Left renal pelvis (tissue), 4 donors: ENCODE data around the gene SLC2A14. TPM values are rescaled to one million over a fixed set of nuclear protein-coding genes. Genes with fewer than 3 reads are reported as not detected.
"Not testable (repeated sequence)": the region's sequence is repeated elsewhere in the genome, so short reads cannot be mapped to it uniquely, and the experiment has no call there.

ENCODE experiments used
- DNase-seq, 4 donors: peaks; one replicate each; pipeline ENCODE4 v3.0.0-alpha.2; 2013; ENCODE audit warnings: low read depth in 4 of 4, low spot score in 3 of 4
- polyA plus RNA-seq, 4 donors: library from polyadenylated mRNA; unstranded; fragments of 120-200 nt; gene quantifications; one replicate each; pipeline ENCODE4 v1.2.1, GENCODE V29; 2013; ENCODE audit not compliant: insufficient read length in 4 of 4

The SLC2A14 gene
- polyA plus RNA-seq, 4 donors: 0.43 to 1.1 (median 0.64) TPM

DNA sequence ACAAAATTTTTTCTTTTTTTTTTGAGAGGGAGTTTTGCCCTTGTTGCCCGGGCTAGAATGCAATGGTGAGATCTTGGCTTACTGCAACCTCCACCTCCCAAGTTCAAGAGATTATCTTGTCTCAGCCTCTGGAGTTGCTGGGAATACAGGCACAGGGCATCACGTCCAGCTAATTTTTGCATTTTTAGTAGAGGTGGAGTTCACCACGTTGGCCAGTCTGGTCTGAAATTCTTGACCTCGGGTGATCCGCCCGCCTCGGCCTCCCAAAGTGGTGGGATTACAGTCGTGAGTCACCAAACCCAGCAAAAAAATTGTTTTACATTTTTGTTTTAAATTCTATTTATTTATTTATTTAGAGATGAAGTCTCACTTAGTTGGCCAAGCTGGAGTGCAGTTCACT lies 4.7 kb upstream of the SLC2A14 start:
- no peak for DNase-seq

DNA sequence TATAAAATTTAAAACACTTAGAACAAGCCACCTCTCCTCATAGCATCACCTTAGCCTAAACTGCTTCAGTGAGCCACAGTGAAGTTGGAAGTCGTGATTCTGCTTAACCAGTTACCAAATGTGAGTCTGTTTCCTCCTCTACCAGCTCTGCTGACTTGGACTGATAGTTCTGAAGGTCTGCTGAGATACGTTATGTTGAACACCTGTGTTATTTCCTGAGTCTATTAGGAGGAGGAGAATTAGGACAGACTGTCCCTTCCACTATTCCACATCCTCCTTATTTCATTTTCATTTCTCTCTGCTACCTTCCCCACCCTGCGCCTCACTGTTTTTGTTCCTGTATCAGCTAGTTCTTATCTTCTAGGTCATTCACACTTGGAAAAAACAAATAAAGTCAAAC lies 2.4 kb downstream of the SLC2A14 start:
- DNase-seq: no peak

DNA sequence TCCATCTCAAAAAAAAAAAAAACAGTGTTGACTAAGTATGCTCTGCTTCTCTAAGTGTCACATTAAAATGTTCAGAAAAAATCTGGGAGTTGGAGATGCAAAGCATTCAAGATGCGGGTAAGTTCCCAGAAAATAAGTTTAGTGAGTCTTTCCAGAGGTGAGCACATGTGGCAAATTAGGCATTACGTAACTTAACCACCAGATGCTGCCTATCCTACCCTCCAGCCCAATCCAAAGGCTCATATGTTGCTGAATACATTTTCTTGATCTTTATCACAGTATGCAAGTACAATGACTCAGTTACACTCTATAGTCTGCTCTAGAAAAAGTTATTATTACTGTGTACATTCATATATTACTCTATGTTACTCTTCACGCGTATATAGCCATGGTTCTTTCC lies 3.6 kb downstream of the SLC2A14 start:
- DNase-seq: no peak

DNA sequence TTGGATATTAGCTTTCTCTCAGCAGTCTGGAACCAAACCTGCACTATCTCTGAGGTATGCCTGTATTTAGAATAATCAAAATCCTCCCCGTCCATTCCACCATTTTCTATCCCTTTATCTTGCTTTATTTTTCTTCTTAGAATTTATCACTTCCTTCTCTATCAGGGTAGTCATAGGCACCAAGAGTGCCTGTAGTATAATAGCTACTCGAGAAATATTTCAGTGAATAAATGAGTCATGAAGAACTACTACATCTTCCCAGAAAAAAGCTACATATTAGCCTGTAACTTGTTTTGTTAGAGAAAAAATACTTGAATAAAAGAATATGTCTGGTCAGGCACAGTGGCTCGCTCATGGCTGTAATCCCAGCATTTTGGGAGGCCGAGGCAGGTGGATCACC lies 4.3 kb downstream of the SLC2A14 start:
- DNase-seq: no peak

DNA sequence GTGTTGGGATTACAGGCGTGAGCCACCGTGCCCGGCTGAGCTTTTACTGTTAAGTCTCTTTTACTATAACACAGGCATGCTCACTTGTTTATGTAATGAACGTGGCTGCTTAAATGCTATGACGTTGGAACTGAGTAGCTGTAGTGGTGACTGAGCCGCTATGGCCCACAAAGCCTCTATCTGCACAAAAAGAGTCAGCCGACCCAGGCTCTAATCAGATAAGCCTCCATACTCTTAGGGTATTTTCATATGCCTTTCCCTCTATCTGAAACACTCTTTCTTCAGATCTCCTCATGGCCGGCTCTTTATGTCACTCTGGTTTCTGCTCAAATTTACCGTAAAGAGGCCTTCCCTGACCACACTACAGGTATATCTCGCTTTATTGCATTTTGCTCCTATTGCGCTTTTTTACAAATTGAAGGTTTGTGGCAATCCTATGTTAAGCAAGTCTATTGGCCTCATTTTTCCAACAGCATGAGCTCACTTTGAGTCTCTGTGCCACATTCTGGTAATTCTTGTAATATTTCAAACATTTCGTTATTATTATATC lies 8.0 kb downstream of the SLC2A14 start:
- no peak for DNase-seq

DNA sequence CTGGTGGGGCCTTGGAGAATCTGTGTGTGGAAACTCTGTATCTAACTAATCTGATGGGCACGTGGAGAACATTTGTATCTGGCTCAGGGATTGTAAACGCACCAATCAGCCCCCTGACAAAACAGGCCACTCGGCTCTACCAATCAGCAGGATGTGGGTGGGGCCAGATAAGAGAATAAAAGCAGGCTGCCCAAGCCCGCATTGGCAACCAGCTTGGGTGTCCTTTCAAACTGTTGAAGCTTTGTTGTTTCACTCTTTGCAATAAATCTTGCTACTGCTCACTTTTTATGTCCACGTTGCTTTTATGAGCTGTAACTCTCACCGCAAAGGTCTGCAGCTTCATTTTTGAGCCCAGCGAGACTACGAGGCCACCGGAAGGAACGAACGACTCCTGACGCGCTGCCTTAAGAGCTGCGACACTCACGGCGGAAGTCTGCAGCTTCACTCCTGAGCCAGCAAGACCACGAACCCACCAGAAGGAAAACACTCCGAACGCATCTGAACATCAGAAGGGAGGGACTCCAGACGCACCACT lies 9.8 kb downstream of the SLC2A14 start:
- not testable (repeated sequence) for DNase-seq

DNA sequence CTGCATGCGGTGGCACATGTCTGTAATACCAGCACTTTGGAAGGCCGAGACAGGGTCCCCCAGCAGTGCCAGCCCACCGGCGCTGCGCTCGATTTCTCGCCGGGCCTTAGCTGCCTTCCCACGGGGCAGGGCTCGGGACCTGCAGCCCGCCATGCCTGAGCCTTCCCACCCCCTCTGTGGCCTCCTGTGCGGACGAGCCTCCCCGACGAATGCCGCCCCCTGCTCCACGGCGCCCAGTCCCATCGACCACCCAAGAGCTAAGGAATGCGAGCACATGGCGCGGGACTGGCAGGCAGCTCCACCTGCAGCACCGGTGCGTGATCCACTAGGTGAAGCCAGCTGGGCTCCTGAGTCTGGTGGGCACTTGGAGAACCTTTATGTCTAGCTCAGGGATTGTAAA lies 10.4 kb downstream of the SLC2A14 start:
- DNase-seq: not testable (repeated sequence)

DNA sequence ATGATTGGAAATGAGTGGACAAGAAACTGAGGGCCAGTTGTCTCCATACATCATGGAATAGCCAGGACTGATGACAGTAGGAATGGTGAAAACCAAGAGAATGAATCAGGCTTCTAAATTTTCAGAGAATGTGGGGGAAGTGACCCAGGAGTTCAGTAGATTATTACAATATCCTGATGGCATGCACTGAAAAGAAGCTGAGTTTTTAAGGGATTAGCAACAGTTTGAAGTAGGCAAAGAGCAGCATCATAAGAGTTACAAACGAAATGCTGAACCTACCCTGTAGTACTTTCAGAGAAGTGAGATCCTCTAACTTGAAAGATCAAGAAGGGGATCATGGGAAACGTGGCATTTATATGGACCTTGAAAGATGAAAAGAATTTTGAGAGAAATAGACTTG lies 13.2 kb downstream of the SLC2A14 start:
- DNase-seq: no peak

DNA sequence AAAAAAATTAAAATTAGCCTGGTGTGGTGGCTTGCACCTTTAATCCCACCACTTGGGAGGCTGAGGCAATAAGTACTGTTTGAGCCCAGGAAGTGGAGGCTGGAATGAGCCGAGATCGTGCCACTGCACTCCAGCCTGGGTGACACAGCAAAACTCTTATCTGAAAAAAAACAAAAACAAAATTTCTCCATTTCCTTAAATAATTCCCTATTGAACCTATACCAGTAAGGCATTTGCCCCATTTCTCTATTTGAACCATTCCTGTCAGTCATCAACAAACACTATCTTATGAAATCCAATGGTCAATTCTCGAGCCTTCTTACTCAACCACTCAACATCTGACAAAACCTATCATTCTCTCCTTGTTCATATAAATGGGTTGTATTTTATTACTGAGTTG lies 14.7 kb downstream of the SLC2A14 start:
- no peak for DNase-seq

DNA sequence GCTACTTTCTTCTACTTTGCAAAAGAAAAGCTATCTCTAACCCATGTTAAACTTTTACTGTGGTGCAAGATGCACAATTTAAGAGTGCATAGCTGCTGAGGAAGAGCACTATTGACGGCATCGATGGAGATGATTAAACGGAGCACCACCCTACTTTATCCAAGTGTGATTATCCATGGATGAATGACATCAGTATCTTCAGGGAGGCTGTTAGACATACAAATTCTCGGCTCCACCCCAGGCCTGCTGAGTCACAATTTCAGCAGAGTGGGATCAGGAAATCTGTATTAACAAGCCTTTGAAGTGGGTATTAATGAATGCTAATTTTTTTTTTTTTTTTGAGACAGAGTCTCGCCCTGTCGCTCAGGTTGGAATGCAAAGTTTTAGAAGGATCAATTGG lies 16.2 kb downstream of the SLC2A14 start:
- no peak for DNase-seq

DNA sequence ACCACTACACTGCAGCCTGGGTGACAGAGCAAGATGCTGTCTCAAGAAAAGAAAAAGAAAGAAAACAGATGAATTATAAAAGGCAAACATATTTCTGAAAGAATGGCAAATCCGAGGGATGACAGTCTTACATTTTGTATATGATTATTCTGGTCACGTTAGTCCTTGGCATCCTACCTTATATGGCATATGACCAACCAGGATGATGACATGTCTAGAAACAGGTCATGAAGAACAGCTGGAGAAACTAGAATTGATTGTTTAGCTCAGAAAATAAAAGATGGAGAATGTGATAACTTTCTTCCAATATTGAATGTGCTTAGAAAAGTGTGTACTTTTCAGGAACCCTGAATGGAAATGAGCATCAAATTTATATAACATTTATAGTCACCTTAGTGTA lies 19.2 kb downstream of the SLC2A14 start:
- no peak for DNase-seq

DNA sequence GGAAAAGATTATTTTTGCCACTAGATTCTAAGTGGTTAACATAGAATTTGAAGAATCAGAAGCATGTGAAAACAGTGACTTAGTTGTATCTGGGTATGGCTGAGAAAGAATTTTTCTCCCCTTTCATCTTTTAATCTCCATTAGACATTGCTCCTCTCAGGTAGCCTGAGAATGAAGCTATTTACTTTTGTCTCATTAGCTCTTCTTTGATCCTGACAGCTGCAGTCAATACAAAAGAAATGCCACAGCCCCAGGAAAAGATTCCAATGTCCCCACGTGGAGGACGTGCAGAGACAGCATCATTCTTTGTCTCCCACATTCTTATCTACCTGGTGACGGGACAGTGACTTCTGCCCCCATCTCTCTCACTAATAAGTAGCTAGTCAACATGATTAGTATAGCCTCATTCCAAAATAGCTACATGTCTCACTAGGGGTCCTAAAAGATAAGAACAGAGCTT lies 21.1 kb downstream of the SLC2A14 start:
- not testable (repeated sequence) for DNase-seq

DNA sequence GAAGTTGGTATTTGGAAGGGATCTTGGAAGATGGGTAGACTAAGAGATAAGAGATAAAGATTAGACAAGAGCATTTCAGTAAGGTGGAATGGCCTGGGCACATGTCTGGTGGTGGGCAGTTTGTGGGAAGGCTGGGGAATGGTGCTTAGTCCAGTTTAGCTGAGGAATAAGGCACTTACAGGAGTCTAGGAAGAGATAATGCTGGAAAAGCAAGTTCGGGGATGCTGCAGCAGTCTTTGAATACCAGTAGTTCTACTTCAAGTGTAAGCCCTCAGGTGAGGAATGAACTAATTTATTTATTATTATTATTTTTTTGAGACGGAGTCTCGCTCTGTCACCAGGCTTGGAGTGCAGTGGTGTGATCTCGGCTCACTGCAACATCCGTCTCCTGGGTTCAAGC lies 22.6 kb downstream of the SLC2A14 start:
- DNase-seq: not testable (repeated sequence)

DNA sequence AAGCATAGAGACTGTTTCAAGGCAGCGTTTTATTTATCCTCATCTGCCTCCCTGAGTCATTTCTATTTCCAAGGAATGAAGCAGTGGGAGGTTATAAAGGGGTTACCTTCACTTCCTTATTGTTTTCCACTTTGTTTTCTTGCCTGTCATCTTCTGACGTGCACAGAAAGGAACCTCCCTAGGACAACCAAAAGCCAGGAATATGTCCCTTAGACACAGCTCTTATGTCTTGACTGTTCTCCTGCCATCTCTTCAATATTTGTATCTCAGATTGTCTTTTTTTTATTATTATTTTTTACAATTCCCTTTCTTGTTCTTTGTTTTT lies 24.7 kb downstream of the SLC2A14 start:
- DNase-seq: not testable (repeated sequence)

DNA sequence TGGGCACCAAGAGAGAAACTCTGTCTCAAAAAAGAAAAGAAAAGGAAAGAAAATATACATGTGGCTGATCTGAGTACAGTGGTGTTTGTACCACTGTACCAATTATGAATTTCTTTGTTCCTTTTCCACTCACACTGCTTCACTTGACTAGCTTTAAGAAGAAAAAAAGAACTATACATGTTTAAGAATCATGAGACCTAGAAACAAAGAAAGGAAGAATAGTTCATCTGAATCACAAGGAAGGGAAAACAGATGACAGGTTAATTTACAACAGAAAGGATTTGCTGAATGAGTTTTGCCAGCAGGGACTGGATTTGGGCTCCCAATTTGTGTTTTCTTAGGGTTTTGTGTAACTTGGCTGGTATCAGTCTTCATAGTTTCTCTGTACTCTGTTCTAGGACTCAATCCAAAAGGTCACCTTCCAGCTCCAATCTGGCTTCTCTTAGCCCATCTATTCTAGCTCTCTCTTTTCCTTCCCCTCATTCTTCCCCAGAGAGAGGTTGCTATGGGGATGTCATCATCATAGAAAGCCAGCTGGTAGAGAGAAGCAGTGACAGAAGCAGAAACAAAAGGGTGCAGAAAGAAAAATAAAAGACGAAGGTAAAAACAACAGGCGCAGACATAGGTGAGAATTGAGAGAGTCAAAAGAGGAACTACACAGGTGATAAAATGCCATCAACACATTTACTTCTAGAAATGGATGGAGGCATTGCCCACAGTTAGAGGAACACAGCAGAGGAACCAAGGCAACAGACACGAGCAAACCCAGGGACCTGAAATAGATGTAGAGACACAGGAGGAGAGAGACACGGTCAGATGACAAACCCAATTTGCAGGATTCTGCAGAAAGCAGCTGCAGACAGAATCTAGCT lies 25.3 kb downstream of the SLC2A14 start:
- not testable (repeated sequence) for DNase-seq

DNA sequence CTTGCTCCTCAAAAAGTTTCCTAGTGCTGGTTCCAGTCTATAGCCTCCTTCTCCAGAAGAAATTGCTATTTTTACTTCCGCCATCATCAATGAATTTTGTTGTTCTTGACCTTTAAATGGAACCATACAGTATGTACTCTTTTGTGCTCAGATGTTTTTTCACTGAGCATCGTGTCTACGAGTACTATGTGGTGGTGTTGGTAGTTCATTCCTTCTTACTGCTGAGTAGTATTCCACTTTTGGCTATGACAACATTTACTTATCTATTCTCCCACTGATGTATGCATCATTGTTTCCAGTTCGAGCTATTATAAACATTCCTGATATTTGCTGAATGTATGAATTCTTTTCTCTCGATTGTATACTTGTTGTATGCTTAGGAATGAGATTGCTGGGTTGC lies 28.6 kb downstream of the SLC2A14 start:
- DNase-seq: no peak

DNA sequence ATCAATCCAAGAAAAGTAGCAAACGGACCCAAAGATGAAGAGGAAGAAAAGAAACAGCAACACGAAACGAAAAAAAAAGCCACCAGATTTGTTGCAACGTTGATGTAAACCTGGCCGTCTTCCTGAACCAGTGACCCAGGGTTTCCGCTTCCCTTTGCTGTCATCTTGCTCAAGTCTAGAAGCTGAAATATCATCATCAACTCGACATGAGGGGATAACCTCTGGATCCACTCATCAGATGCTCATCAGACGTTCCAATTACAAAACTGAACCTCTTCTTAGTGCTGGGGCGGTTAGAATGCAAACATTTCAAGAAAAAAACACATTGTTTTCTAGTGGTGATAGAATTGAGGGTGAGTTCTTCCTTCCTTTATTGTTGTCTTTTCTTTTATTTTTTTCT lies 29.1 kb downstream of the SLC2A14 start:
- DNase-seq: not testable (repeated sequence)

DNA sequence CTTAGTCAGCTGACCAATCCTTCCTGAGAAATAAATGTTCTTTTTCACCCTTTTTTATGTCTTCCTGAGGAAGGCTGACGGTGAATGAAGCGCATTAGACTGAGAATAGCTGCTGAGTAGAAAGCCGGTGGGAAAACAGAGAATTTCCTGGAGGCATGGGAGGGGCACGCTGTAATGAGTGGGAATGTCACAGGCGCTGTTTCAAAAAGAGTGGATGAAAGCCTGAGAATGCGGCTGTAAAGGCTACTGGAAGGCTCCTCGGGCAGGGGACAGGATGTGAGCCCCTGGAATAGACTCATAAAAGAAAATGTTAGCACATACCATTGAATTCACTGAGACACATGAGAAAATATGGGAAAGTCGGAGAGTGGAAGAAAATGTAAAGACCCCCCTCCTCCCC lies 29.6 kb downstream of the SLC2A14 start:
- DNase-seq: not testable (repeated sequence)

DNA sequence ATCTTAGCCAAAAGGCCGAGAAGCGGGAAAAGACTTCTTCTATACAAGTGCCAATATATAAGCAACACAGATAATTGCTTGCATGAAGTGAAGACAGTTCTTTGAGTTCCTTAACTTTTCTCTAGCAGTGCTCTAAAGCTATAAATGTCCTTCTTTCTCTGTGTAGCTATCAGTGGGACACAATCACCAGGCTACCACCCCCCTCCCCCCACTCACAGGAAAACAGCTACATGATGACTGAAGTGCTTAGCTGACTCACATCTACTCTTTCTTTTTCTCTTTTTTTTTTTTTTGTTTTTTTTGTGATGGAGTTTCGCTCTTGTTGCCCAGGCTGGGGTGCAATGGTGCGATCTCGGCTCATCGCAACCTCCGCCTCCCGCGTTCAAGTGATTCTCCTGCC lies 30.3 kb downstream of the SLC2A14 start:
- not testable (repeated sequence) for DNase-seq

DNA sequence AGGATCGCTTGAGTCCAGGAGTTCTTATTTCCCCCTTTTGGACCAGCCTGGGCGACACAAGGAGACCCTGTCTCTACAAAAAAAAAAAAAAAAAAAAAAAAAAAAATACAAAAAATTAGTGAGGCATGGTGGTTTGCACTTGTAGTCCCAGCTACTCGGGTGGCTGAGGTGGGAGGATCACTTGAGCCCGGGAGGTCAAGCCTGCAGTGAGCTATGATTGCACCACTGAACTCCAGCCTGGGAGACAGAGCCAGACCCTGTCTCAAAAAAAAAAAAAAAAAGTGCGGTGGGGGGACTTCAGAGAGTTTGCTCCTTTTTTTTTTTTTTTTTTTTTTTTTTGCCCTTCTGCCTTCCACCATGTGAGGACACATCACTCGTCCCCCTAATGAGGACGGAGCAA lies 32.9 kb downstream of the SLC2A14 start:
- not testable (repeated sequence) for DNase-seq

DNA sequence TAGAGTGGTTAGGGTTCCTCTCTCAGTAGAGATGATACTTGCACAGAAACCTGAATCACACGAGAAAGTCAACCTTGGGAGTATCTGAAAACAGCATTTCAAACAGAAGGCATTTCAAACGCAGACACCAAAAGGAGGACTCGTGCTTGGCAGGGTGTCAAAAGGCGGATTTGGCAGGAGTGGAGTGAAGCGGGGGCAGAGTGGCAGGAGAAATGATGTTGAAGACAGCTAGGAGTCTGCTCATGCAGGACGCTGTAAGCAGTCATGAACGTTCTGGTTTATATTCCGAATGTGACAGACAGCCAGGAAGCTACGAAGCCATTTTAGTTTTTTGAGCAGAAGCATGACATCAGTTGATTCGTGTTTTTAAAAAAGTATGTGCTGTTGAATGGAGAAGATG lies 33.5 kb downstream of the SLC2A14 start:
- not testable (repeated sequence) for DNase-seq

DNA sequence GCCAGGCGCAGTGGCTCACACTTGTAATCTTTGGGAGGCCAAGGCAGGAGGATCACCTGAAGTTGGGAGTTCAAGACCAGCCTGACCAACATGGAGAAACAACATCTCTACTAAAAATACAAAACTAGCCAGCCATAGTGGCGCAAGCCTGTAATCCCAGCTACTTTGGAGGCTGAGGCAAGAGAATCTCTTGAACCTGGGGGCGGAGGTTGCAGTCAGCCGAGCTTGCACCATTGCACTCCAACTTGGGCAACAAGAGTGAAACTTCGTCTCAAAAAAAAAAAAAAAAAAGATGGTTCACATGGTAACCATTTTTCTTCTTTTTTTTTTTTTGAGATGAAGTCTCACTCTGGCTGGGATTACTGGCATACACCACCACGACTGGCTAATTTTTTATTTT lies 35.3 kb downstream of the SLC2A14 start:
- DNase-seq: no peak
